Measurements from ENCODE around the gene ZC3H13.

The ZC3H13 gene

GRCh38 chr13:45940061-45940460 lies 112.5 kb downstream of the ZC3H13 start:
- DNase-seq (ENCODE audit: low read depth) = no peak

DNA sequence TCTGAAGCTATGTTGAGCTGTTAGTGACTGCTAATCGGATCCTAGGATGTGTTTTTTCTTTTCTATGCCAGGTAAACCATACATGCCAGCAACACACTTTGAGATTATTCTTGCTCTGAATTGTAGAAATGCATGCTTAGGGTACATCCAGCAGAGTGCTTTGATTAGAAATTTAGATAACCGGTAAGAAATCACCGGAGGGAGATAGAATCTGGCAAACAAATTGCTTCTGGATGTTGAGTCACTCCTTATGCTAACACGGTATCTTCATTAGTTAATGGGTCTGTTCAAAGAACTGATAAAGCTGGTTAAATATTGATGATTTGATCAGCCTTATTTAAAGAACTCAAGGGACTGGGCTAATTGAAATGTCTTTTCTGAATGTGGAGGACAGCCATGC lies 115.9 kb downstream of the ZC3H13 start:
- DNase-seq (ENCODE audit: low read depth) = no peak

- DNase-seq (ENCODE audit: low read depth) = no peak
Measured at GRCh38 chr13:45934283-45934682, 118.3 kb downstream of the ZC3H13 start.

DNA sequence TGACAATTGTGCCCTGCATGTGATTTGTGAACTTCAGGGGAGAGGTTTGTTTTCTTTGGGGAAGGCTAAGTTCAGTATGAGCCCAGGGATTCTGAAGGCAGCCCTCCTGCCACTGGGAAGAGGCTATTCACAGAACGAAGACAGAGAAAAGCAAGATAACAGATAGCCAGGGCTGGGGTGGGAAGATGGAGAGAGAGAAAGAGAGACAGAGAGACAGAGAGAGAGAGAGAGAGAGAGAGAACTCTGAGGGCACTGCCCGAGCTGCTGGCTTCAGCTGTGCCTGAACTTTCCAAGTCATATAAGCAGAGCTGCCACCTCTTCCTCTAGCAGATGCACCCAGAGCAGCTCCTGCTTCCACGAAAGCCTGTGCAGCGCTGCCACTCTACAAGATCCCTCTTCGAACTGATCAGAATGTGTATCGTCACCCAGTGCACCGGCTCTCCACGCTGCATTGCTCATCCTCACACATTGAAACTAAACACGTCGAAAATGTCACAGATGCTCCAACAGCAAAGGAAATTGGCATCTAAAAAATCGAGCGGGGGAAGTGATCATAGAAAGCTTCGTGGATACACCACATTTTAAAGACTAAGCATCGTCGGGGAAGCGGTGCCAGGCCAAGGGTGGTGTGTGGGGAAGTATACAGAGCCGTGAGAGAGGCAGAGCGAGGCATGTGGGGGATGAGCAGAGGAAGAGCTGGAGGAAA lies 119.2 kb downstream of the ZC3H13 start:
- no peak for DNase-seq (ENCODE audit: low read depth)

- no peak for DNase-seq (ENCODE audit: low read depth)
Measured at GRCh38 chr13:45932676-45933075, 119.9 kb downstream of the ZC3H13 start.

DNA sequence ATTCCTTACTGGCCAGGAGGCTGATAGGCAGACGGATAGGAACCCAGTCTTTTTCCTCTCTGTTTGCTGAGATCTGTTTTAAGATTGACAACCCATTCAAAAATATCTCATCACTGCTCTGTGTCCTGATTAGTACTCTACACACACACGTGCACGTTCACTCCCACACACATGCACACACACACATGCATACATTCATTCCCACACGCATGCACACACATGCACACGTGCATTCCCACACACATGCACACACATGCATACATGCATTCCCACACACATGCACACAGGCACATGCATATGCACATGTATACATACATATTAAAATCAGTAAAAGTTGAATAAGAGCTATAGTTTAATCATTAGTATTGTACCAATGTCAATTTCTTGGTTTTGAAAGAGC lies 120.4 kb downstream of the ZC3H13 start:
- no peak for DNase-seq (ENCODE audit: low read depth)

- DNase-seq (ENCODE audit: low read depth) = no peak
Measured at GRCh38 chr13:45931211-45931610, 121.3 kb downstream of the ZC3H13 start.

GRCh38 chr13:45930177-45930576 lies 122.4 kb downstream of the ZC3H13 start:
- DNase-seq (ENCODE audit: low read depth) = no peak

- no peak for DNase-seq (ENCODE audit: low read depth)
Measured at GRCh38 chr13:45928843-45929242, 123.7 kb downstream of the ZC3H13 start.

DNA sequence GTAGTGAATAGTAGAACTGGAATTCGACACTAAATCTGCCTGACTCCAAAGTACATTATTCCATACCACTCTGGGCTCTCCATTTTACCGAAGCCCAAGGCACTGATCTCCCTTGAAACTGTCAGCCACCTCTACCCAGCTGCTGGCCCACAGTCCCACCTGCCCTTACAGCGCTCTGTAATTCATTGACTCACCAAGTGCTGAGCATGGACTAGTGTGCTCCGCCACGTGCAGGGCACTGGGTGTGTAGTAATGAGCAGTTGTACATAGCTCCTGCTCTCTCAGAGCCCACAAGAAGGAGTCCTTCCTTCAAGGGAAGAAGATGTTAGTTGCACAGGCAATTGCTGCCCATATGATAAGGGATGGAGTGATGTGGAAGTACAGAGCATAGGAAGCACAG lies 124.4 kb downstream of the ZC3H13 start:
- DNase-seq (ENCODE audit: low read depth) = no peak

DNA sequence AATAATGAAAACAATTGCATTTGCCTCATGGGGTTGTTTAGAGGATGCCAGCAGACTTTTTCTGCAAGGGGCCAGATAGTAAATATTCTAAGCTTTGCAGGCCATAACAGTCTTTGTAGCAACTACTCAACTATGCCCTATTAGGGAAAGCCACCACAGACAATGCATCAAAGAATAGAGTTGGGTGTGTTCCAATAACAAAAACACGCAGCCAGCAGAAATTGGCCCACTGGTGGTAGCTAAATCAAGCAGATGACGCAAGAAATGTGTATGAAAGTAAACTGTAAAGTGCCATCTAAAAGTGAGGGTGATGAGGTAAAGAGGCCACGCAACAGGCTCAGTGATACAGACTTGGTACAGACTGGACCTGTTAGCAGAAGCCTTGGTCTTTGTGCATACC lies 125.8 kb downstream of the ZC3H13 start:
- no peak for DNase-seq (ENCODE audit: low read depth)

GRCh38 chr13:45925151-45925550 lies 127.4 kb downstream of the ZC3H13 start:
- DNase-seq (ENCODE audit: low read depth) = no peak

GRCh38 chr13:45921162-45921736 lies 131.3 kb downstream of the ZC3H13 start:
- DNase-seq (ENCODE audit: low read depth) = no peak

GRCh38 chr13:45918597-45918996 lies 133.9 kb downstream of the ZC3H13 start:
- no peak for DNase-seq (ENCODE audit: low read depth)

DNA sequence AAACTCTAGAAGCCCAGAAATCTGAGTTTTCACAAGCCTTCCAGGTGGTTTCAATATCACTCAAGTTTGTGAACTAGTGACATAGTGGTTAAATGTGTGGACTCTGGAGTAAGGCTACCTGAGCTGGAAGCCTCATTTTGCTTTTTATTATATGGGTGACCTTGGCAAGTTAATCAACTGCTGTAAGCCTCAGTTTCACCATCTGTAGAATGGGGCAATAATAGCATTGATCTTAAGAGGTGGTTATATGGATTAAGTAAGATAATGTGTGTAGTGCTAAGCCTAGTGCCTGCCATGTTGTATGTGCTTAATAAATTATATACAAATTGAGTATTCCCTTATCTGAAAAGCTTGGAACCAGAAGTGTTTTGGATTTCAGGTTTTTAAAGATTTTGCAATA lies 135.5 kb downstream of the ZC3H13 start:
- no peak for DNase-seq (ENCODE audit: low read depth)

GRCh38 chr13:45915686-45916439 lies 136.7 kb downstream of the ZC3H13 start:
- no peak for DNase-seq (ENCODE audit: low read depth)

GRCh38 chr13:45909673-45910072 lies 142.9 kb downstream of the ZC3H13 start:
- DNase-seq (ENCODE audit: low read depth) = no peak

- no peak for DNase-seq (ENCODE audit: low read depth)
Measured at GRCh38 chr13:45909089-45909488, 143.5 kb downstream of the ZC3H13 start.

- DNase-seq (ENCODE audit: low read depth) = no peak
Measured at GRCh38 chr13:45907503-45907902, 145.0 kb downstream of the ZC3H13 start.

Measured in activated T-helper 9 cell treated with anti-CD3 and anti-CD28 coated beads, Interleukin-2, amount 50 U/mL, for 16 hours (primary cell).